ENCODE measurements around the gene CH25H.
"Not testable (repeated sequence)": the region's sequence is repeated elsewhere in the genome, so short reads cannot be mapped to it uniquely, and the experiment has no call there.

The CH25H gene

GRCh38 chr10:89201345-89202032 is 5.6 kb downstream of the CH25H start:
- ChIA-PET POLR2A (no interaction called here), CTCF (interaction anchor here (1.3 to 11.3 kb wide), 2 partner anchors 12 to 171 kb away, joined by 5 to 166 read pairs; no protein-coding TSS in a partner anchor)
- H3K4me3 ChIP-seq (ENCODE audit: low read depth, low read length), result no peak overlapping the region
- no peak for DNase-seq (ENCODE audit: low read depth, low spot score)
- TF ChIP-seq, protein P1, sequence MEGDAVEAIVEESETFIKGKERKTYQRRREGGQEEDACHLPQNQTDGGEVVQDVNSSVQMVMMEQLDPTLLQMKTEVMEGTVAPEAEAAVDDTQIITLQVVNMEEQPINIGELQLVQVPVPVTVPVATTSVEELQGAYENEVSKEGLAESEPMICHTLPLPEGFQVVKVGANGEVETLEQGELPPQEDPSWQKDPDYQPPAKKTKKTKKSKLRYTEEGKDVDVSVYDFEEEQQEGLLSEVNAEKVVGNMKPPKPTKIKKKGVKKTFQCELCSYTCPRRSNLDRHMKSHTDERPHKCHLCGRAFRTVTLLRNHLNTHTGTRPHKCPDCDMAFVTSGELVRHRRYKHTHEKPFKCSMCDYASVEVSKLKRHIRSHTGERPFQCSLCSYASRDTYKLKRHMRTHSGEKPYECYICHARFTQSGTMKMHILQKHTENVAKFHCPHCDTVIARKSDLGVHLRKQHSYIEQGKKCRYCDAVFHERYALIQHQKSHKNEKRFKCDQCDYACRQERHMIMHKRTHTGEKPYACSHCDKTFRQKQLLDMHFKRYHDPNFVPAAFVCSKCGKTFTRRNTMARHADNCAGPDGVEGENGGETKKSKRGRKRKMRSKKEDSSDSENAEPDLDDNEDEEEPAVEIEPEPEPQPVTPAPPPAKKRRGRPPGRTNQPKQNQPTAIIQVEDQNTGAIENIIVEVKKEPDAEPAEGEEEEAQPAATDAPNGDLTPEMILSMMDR (IDR thresholded peaks at IDR 0.05; ENCODE audit: insufficient read depth, low read length, missing control alignments), result no peak

DNA sequence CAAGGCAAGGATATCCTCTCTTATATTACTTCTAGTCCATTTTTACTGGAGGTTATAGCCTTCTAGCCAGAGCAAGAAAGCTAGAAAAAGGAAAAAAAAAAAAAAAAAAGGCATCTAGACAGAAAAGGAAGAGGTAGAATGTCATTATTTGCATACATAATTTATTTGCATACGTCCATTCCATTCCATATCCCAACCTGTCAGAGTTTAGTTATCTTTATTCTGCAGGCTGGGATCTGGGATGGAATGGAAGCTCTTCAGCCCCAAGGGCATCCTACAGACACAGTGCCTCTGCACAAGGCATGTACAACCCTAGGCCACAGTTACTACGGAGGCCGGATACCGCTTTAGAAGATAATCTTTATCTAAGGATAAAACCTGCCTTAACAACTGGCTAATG is 9.6 kb downstream of the CH25H start:
- CTCF ChIA-PET, result interaction anchor here (0.7 to 1.6 kb wide), 5 partner anchors 9 to 265 kb away, joined by 3 to 6 read pairs (median 4); no protein-coding TSS in a partner anchor
- no peak for DNase-seq (ENCODE audit: low read depth, low spot score)
- no peak overlapping the region for H3K4me3 ChIP-seq (ENCODE audit: low read depth, low read length)
- TF ChIP-seq, protein P1 (IDR thresholded peaks at IDR 0.05; ENCODE audit: insufficient read depth, low read length, missing control alignments), result no peak
- POLR2A ChIA-PET, result no interaction called here

DNA sequence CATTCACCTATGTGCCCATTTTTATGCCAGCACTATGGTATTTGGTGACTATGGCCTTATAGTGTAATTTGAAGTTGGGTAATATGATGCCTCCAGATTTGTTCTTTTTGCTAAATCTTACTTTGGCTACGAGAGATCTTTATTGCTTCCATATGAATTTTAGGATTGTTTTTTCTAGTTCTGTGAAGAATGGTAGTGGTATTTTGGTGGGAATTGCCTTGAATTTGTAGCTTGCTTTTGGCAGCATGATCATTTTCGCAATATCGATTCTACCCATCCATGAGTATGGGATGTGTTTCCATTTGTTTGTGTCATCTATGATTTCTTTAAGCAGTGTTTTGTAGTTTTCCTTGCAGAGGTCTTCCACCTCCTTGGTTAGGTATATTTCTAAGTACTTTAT is 15.8 kb downstream of the CH25H start:
- CTCF ChIA-PET, result interaction anchor here (0.7 to 1.2 kb wide), 3 partner anchors 8 to 162 kb away, joined by 3 to 4 read pairs (median 3); no protein-coding TSS in a partner anchor
- H3K4me3 ChIP-seq (ENCODE audit: low read depth, low read length); DNase-seq (ENCODE audit: low read depth, low spot score); POLR2A ChIA-PET: not testable (repeated sequence)

DNA sequence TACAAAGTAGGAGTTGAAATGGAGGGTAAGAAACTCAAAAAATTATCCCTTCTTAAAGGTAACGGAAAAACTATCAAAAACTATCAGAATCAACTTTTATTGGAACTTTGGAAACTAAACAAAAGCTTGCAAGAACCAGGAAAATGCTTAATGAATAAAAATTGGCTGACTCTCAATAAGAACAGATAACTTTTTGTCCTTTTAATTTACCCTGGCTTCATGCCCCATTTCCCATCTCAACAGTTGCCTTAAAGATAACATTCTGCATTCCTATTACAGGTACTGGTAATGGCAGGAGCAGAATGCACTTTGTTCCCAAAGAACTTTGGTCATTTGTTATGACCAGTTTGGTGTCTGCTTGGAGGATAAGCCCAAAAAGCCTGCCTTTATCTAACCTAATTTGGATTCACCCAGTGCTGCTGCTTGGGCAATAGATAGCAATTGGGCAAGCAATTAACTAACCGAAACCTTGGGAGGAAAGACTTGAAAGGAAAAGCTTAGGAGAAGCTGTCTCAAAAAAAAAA is 17.8 kb downstream of the CH25H start:
- TF ChIP-seq, protein P1 (IDR thresholded peaks at IDR 0.05; ENCODE audit: insufficient read depth, low read length, missing control alignments), result no peak
- POLR2A ChIA-PET, result no interaction called here
- DNase-seq (ENCODE audit: low read depth, low spot score), result no peak
- H3K4me3 ChIP-seq (ENCODE audit: low read depth, low read length), result no peak overlapping the region
- CTCF ChIA-PET, result no interaction called here

DNA sequence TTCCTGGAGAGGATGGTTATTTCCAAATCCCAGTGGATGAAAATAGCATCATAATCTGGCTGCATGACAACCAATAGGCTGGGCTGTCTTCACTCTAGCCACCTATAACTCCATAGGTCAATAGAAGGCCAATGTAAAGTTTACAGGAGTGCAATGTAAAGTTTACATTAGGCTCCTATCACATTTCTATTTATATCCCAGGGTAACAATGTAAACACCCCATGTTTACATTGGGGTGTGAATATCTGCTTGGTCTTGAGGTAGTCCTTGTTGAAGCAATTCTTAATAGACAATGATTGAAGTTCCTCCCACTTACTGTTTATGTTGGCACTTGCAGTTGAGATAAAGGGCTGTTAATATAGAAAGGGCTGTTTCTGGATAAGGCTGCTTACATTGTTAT is 21.5 kb downstream of the CH25H start:
- DNase-seq (ENCODE audit: low read depth, low spot score), result no peak
- CTCF ChIA-PET, result interaction anchor here (1.5 kb wide), 1 partner anchor 28 kb away, joined by 3 read pairs; no protein-coding TSS in a partner anchor
- TF ChIP-seq, protein P1 (IDR thresholded peaks at IDR 0.05; ENCODE audit: insufficient read depth, low read length, missing control alignments), result no peak

DNA sequence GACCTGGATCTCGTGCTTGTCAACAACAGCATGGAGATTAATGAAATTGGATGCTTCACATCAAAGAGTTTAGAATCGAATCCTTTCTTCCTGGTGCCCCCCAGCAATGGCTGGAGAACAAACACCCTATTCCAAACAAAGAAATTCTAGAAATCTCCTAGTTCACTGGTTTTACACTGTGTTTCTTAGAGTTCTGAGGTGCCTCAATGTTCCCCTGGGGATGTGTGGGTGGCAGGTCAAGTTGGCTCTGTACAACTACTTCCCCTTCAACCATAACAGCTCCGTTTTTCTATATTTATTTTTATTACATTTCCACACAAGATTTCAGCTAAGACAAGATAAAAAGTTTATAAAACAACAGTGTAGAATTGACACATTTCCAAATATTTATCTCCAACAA is 22.5 kb downstream of the CH25H start:
- POLR2A ChIA-PET, result no interaction called here
- no peak overlapping the region for H3K4me3 ChIP-seq (ENCODE audit: low read depth, low read length)
- TF ChIP-seq, protein P1 (IDR thresholded peaks at IDR 0.05; ENCODE audit: insufficient read depth, low read length, missing control alignments), result no peak
- DNase-seq (ENCODE audit: low read depth, low spot score), result no peak
- CTCF ChIA-PET, result interaction anchor here (0.9 to 1.5 kb wide), 4 partner anchors 8 to 155 kb away, joined by 3 to 4 read pairs (median 3); no protein-coding TSS in a partner anchor

More for the DNA sequence above, 21.5 kb downstream of the CH25H start:
- POLR2A ChIA-PET, result no interaction called here
- no peak overlapping the region for H3K4me3 ChIP-seq (ENCODE audit: low read depth, low read length)

Data from AG04449 (cell line).